Measurements from ENCODE around the gene BGN.

BGN gene

DNA sequence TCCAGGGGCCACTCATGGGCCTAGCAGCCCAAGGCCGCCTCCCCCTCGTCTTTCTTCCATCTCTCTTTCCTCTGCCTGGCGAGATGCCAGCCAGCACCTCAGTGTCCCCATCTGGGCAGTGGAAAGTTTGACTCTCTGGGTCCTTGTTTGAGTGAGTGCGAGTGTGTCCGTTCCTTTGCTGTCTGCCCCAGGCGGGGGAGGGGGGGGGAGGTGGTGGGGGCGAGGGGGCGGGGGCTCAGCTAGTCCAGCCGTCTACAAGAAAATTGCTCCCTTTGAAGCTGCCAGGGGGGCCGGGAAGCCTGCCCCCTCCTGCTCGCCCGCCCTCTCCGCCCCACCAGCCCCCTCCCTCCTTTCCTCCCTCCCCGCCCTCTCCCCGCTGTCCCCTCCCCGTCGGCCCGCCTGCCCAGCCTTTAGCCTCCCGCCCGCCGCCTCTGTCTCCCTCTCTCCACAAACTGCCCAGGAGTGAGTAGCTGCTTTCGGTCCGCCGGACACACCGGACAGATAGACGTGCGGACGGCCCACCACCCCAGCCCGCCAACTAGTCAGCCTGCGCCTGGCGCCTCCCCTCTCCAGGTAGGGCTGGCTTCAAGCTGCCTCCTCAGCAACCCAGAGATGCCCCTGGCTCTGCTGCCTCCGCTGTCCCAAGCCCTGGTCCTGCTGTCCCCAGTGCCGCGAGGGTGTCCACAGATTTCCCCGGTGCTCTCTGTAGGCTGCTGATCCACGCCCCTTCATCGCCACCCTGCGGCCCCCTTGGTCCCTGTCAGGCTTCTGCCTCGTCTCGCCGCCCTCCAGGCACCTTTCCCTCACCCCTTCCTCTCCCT lies at the start of gene BGN:
TSS of gene BGN (plus strand) at position 440 of the 821 bp plus-strand sequence. CDS start 9,652 bp downstream, outside the sequence.
- peak within 1 kb of the TSS; percentile 60 for H3K4me3 ChIP-seq (ENCODE audit: low read depth, low read length)
- DNase-seq (ENCODE audit: low read depth), result no peak

DNA sequence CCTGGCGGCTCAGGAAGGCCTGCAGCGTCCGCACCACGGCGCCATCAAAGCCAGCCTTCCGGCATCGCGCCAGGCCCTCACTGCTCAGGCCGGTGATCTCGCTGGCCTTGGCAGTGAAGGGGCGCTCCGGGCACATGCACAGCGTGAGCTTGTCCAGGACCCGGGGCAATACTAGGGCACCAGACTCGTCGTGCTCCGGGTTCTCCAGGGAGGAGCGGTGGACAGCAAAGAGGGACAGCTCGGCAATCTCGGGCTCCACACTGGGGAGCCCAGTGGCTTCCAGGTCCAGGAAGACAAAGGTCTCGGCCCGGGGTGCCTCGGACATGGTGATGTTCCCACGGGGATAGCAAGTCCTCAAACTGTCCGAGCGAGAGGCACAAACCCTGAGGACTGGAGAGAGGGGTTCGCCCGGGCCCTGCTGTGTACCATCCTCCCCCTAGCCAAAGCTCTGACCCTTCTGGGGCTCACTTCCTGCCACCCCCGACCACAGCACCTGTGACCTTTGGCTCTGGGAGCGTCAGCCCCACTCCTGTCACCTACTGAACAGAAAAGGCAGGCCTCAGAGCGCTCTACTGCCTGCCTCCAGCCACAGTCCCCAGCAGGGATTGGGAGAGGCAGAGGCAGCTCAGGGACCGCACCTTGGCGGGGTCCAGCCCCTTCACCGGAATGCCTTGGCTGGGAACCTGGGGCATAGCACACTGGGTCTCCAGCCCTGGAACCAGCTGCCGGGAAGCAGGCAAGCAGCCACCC lies 49.5 kb upstream of the BGN start:
- no peak overlapping the region for H3K4me3 ChIP-seq (ENCODE audit: low read depth, low read length)
- no peak for DNase-seq (ENCODE audit: low read depth)

DNA sequence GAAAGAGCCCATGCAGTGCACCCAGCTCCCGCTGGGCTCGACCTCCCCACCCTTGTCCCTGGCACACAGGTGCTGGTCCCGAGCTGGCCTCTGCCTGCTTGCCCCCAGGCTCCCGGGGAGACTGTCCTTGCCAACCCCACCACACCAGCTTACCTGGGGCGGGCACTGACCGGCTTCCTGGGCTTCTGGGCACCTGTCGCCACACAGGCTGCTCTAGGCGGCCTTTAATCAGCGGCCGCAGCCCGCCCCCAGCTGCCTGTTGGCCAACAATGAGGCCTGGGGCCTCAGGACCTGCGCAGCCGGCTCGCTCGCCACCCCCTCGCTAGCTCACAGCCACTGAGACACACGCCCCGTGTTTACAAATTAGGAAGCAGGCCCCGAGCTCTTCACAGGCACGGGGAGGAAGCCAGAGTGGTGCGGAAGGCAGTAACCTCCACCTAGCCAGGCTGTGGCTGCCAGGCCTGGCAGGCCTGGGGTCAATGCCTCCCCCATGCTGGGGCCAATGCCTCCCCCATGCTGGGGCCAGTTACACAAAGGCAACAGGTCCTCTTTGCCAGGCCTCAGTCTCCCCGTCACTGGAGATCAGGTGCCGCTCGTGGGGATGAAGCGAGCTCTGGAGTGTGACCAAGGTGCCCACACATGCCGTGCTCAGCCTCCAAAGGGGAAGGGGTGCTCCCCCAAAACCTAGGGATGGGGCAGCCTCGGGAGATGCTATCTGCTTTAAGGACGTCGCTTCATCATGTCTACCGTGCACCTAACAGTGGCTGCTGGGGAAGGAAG lies 48.7 kb upstream of the BGN start, which contains the start of gene TREX2:
TSS of gene TREX2 (minus strand) at position 201 of the 780 bp plus-strand sequence. CDS start 626 bp downstream, outside the sequence.
- DNase-seq (ENCODE audit: low read depth), result no peak
- H3K4me3 ChIP-seq (ENCODE audit: low read depth, low read length), result no peak within 1 kb of the TSS

DNA sequence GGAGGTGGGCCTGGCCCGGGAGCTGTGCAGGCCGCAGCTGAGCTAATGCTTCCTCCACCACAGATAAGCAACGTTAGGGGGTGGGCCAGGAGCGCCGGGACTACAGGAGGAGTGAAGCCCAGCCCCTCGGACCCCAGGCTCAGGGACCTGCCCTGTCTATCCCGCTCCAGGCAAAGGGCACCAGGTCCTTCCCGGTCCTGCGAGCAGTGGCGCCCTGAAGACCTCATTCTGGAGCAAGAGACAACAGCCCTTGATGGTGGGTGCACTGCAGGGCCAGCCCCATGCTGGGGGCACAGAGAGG lies 48.2 kb upstream of the BGN start:
- H3K4me3 ChIP-seq (ENCODE audit: low read depth, low read length), result no peak overlapping the region
- DNase-seq (ENCODE audit: low read depth), result no peak

DNA sequence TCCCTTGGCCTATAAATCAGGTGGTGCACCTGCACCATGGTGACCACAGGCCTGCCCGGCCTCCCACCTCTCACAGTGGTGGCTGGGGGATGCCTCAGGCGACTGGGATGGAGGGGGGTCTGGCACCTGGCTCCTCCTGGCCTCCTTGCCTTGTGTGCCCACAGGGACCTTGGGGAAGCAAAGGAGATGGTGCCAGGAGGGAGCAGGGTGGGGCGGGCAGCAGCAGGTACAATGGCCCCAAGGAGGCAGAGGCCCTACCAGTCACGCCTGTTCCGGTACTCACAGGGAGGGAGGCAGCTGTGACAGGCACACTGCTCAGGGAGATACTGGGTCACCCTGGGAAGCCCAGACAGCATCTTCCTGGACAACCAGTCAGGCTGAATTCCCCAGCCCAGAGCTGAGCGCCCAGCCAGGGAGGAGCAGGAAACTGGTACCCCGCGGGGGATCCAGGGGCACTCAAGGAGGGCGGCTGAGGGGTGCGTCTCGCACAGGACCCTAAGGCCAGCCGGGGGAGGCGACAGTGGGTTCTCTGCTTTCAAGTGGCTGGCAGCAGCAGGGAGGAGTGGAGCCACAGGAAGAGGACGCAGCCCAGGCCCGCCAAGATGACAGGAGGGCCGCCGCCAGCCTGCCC lies 47.7 kb upstream of the BGN start:
- no peak for DNase-seq (ENCODE audit: low read depth)
- no peak overlapping the region for H3K4me3 ChIP-seq (ENCODE audit: low read depth, low read length)

DNA sequence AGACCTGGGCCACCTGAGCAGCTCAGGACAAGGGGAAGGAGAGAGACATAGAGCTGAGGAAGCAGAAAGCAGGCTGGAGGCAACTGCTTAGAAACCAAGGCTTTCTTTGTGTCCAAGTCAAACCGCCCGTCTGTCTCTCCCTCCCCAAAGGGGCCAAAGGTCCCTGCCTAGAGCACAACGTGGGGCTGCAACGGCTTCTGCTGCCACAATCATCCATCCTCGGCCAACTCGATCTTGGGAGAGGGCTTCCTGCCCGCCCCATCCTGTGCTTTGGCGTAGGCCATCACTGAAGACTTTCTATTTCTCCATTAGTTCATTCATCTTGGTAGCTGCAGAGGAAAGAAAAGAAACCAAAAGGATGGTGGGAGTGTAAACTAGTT lies 47.2 kb upstream of the BGN start:
- H3K4me3 ChIP-seq (ENCODE audit: low read depth, low read length), result no peak overlapping the region
- DNase-seq (ENCODE audit: low read depth), result no peak

DNA sequence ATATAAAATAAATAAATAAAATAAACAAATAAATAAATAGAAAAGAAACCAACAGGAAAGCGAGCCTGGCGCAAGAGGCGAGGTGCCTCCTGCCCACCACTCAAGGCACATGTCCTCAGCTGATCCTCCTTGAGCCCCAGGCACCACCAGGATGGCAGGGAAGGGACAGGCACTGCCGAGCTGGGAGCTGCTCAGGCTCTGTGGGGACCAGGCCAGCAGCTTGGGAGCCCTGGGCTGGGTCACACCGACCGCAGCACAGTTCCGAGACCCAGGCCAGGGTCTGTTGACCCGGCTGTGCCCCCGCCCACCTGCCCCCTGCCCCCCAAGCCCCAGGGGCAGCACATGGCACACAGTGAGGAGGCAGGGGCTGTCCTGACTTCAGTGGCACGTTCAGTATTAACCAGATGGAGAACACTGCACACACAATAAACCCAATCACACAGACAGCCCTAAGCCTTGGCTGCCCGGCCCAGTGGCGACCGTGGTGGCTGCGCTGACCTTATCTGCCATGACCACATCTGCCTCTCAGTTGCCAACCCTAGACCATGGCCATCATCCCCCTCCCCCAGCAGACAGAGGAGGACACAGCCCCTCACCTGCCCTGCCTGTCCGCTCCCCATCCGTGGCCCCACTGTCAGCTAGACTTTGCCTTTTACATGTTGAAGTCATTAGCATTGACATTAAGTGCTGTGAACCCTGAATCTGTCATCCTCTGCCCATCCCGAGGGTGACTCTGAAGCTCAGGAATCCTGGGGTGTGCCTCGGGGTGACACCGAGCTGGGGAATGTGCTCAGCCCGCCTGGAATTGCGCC lies 46.0 kb upstream of the BGN start:
- no peak for DNase-seq (ENCODE audit: low read depth)
- H3K4me3 ChIP-seq (ENCODE audit: low read depth, low read length), result no peak overlapping the region

DNA sequence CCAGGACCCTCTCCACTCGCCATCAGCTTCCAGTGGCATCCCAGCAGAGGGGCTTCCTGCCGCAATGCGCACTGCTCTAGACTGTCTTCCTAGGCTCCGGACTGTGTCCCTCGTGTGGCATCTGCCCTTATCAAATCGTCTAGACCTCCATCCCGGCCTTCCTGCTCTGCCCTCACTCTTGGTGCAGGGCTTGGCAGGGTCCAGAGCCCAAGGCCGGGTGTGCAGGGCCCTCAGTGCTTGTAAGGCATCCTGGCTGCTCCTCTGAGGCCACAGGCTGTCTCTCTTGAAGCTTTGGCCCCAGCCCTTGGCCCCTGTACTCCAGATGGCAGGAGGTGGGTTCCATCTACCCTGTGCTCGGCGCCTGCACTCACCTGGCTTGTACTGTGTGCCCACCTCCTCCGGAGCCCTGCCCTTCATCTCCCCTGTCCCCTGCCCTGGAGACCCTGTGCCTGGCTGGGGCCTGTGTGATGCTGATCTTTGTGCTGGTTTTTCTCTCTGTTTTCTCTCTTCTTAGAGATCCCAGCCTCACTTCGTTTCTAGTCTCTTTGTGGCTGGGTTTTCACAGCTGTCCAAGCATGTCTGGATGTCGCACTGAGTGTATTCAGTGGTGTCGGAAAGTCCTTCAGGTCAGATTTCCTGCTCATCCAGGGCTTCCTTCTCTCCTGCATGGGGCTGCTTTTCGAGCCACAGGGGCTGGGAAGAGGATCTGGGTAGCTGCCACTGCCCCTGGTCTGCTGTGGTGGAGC lies 45.2 kb upstream of the BGN start:
- H3K4me3 ChIP-seq (ENCODE audit: low read depth, low read length), result no peak overlapping the region
- no peak for DNase-seq (ENCODE audit: low read depth)

DNA sequence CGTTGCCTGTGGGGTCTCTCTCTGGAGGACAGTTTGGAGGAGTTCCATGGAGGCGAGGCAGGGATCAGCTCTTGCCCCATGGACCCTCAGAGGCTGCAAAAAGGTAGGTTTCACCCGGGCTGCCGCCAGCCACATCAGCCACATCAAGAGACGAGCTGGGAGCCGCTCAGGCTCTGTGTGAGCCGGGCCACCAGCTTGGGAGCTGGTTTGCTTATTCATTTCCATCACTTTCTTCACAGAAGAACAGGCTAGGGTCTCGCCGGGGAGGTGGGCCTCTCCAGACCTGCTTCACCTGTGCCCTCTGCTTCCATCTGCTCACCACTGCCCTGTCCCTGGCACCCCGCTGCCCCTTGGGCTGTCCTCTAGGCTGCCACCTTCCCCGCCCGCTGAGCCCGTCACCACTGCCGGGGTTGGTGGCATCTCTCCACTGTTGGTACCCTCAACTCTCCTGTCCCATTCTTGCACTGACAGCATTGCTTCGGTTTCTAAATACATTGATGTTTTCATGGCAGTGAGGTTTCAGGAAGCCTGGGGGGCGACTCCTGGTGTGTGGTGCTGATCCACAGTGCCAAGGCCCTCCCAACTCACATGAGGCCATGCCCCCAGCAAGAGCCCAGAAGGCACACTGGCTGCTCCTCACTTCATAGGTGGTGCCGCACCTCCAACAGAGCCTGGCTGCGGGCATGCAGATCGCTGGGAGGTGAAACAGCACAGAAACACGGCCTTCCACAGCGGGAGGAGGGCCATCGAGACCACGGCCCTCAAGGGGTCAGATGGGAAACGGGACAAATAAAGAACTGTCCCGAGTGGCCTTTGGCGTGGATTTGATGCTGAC lies 44.4 kb upstream of the BGN start:
- H3K4me3 ChIP-seq (ENCODE audit: low read depth, low read length), result no peak overlapping the region
- no peak for DNase-seq (ENCODE audit: low read depth)

DNA sequence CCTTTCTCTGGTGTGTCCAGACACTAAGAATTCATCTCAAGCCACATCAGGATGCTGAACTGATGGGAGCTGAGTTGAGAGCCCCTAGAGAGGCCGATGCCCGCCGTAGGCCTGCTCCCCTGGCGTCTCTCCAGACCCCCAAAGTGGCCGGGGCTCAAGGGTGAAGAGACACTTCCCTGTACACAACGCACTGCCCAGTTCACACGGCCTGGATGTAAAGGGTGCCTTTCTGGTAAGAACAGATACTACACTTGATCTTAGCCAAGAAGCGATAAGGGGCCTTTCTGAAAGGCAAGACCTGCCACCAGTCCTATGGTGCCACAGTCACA lies 43.9 kb upstream of the BGN start:
- H3K4me3 ChIP-seq (ENCODE audit: low read depth, low read length), result no peak overlapping the region
- DNase-seq (ENCODE audit: low read depth), result no peak

DNA sequence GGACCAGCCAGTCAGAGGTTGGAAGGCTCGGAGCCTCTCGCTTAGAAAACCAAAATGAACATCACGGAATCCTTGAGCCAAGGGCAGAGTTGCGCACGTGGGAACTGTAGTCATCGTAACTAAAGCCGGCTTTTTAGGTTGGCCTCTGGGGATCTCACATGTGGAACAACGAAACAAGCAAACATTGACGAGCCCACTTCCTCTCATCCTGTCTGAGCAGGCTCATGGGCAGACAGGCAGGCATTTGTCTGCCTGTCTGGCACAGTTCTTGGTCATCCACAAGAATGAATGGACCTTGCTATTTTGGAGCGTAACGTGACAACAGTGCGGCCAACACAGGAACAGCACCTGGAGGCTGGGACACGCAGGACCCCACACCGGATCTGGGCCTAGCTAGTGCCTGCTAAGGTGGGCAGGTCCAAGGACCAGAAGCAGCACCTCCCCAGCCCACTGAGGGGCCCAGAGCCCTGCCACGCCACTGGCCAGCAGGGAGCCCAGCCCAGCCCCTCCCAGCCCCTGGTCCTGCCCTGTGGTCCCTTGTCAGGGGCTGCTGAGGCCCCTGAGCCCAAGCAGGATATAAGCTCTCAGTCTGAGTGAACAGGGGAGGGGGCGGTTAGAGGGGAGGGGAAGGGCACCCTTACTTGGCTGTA lies 39.8 kb upstream of the BGN start:
- no peak for DNase-seq (ENCODE audit: low read depth)
- H3K4me3 ChIP-seq (ENCODE audit: low read depth, low read length), result no peak overlapping the region

DNA sequence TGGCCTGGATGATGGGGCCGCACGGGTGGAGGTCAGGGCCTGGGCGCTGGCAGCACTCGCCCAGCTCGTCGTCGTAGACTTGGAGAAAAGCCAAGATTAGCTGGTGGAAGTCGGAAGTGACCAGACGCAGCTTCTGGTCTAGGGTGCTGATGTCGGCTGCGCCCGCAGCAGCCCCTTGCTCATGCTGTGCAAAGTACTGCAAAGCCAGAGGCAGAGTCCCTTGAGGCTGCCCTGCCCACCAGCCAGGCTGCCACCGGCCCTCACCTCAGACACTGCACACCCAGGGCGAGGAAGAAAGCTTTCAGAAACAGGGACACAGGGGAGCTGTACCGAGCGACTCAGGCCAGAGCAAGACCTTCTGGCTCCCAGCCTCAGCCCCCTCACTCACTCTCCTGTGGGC lies 39.2 kb upstream of the BGN start:
- DNase-seq (ENCODE audit: low read depth), result no peak
- no peak overlapping the region for H3K4me3 ChIP-seq (ENCODE audit: low read depth, low read length)

DNA sequence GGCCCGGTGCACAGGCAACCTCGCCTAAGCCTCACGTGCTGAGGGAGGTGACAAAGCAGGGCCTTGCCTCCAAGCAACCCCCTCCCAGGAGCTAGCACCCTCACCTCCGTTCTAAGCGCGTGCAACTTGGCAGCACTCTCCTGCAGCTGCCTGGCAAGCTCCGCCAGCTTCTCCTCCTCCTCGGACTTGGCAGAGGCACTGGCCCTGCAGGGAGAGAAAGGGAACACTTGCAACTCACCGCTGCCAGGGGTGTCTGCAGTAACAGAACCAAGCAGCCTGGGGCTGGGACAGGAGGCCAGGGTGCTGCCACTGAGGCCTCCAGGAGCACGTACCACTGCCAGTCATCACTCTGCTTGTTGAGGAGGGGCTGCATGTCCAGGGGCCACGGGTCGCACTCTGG lies 38.6 kb upstream of the BGN start:
- H3K4me3 ChIP-seq (ENCODE audit: low read depth, low read length), result no peak overlapping the region
- DNase-seq (ENCODE audit: low read depth), result no peak

DNA sequence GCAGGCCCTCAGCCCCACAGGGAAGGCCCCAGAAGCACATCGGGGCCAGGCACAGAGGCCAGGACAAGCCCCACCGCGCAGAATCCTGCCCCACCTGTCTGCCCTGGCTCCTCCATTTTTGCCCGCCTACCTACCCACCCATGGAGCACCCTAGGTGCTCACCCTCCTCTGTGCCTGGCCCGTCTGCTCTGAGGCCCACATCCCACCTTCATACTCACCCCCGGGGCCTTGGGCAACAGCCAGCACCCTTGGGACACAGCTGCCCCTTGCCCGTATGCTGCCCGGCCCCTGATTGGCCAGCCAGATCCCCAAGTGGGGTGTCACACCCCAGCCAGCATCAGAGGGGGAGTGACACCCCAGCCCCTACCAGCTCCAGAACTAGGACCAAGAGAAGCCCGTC lies 38.1 kb upstream of the BGN start:
- no peak for DNase-seq (ENCODE audit: low read depth)
- H3K4me3 ChIP-seq (ENCODE audit: low read depth, low read length), result no peak overlapping the region

DNA sequence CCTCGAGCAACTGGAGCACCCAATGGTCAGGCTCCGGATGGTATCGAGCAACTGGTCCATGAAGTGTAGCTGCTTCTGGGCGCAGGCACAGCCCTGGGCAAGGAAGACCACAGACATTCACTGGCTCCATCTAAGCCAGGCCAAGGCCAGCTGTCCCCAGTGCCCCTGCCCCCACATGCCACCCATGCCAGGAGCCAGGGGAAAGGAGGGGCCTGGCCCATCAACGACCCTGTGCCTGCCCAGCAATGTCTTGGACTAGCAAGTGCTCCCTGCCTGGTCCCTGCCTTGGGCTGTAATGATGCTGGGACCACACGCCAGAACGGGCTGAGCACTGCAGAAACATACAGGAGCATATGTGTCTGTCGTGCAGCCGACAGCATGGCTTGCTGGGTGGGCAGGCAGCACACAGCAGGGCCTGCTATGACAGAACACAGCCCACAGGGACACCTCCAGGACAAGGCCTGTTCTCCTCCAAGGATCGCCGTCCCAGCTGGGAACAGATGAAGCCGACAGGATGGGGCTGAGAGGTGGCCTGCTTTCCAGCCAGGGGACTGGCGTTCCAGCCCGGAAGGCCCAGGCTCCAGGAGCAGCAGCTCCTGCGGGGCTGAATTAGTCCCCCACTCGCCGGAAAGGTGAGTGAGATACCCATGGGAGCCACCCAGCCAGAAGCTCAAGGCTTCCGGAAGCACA lies 37.5 kb upstream of the BGN start:
- DNase-seq (ENCODE audit: low read depth), result no peak

DNA sequence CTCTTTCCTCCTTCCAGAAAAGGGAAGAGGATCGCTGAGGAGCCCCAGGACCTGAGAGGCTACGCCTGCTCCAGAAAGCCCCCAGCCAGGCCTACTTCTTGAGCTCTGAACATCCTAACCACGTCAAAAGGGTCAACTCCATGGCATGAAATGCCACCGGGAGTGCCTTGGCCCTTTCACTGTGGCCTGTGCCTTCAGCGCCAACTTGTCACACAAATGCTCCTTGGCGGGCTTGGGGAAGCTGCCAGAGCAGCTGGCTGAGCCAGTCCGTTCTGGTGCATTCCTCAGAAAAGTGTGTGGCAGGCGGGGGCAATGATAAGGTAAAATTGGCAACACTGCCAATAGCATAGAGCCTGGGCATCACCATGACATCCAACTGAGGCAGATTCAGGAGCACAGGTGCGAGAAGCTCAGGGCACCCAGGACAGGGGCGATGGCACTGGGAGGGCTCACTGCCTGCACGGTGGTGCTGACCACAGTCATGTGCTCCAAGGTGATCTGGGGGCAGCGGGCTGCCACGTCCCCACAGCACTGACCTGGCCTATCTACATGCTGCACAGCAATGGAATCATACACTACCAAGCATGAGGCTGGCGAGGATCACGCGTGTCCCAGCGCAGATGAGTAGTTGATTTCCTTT lies 36.8 kb upstream of the BGN start:
- no peak for DNase-seq (ENCODE audit: low read depth)

More for the DNA sequence above, 37.5 kb upstream of the BGN start:
- H3K4me3 ChIP-seq (ENCODE audit: low read depth, low read length), result no peak overlapping the region

More for the DNA sequence above, 36.8 kb upstream of the BGN start:
- no peak overlapping the region for H3K4me3 ChIP-seq (ENCODE audit: low read depth, low read length)
